Measurements from ENCODE around the gene FGFR3.
A peak's percentile ranks its signal among the peaks of the same experiment; 100 is the strongest.

FGFR3 gene

GRCh38 chr4:1753697-1754311 is 39.3 kb upstream of the FGFR3 start:
- no peak for DNase-seq
- intact Hi-C loops (cut with DNase I) = loop anchor here (5.0 kb wide), 1 partner anchor 143 kb away; no protein-coding TSS in a partner anchor

GRCh38 chr4:1754336-1754735 is 38.8 kb upstream of the FGFR3 start:
- intact Hi-C loops (cut with DNase I) = loop anchor here (5.0 kb wide), 1 partner anchor 143 kb away; no protein-coding TSS in a partner anchor
- DNase-seq = no peak

GRCh38 chr4:1755297-1755696 is 37.8 kb upstream of the FGFR3 start:
- intact Hi-C loops (cut with DNase I) = no loop called here
- no peak for DNase-seq

GRCh38 chr4:1756079-1756478 is 37.0 kb upstream of the FGFR3 start:
- DNase-seq = no peak
- intact Hi-C loops (cut with DNase I) = no loop called here

- intact Hi-C loops (cut with DNase I) = no loop called here
- DNase-seq = no peak
Measured at GRCh38 chr4:1756893-1757779, 36.0 kb upstream of the FGFR3 start.

GRCh38 chr4:1757836-1758235 is 35.3 kb upstream of the FGFR3 start:
- DNase-seq = no peak
- intact Hi-C loops (cut with DNase I) = no loop called here

GRCh38 chr4:1758306-1759121 is 34.6 kb upstream of the FGFR3 start:
- no peak for DNase-seq
- intact Hi-C loops (cut with DNase I) = no loop called here

- intact Hi-C loops (cut with DNase I) = no loop called here
- DNase-seq = no peak
Measured at GRCh38 chr4:1759170-1759817, 33.8 kb upstream of the FGFR3 start.

GRCh38 chr4:1759818-1760223 is 33.3 kb upstream of the FGFR3 start:
- no peak for DNase-seq
- intact Hi-C loops (cut with DNase I) = no loop called here

GRCh38 chr4:1760521-1761071 is 32.5 kb upstream of the FGFR3 start:
- DNase-seq = peak in 1 of 42 donors; percentile 38
- intact Hi-C loops (cut with DNase I) = no loop called here

GRCh38 chr4:1761130-1761689 is 31.9 kb upstream of the FGFR3 start:
- intact Hi-C loops (cut with DNase I) = no loop called here
- no peak for DNase-seq

GRCh38 chr4:1762264-1763010 is 30.7 kb upstream of the FGFR3 start:
- DNase-seq = no peak
- intact Hi-C loops (cut with DNase I) = no loop called here

- peak in 4 of 42 donors; percentile 24 to 58 (median 39) for DNase-seq
- intact Hi-C loops (cut with DNase I) = no loop called here
Measured at GRCh38 chr4:1763070-1763549, 30.0 kb upstream of the FGFR3 start.

- intact Hi-C loops (cut with DNase I) = no loop called here
Measured at GRCh38 chr4:1763550-1764080, 29.5 kb upstream of the FGFR3 start.

GRCh38 chr4:1764670-1765069 is 28.4 kb upstream of the FGFR3 start:
- no peak for DNase-seq
- intact Hi-C loops (cut with DNase I) = no loop called here

More at GRCh38 chr4:1763550-1764080, 29.5 kb upstream of the FGFR3 start:
- DNase-seq = peak in 32 of 42 donors; percentile 18 to 75 (median 44)

GRCh38 chr4:1765409-1766072 is 27.6 kb upstream of the FGFR3 start:
- intact Hi-C loops (cut with DNase I) = no loop called here

More at GRCh38 chr4:1765409-1766072, 27.6 kb upstream of the FGFR3 start:
- no peak for DNase-seq

Measured in head of caudate nucleus (tissue), 42 donors.